Esophagus squamous epithelium (tissue), 5 donors: ENCODE measurements around the gene PNCK. TPM values are rescaled to one million over a fixed set of nuclear protein-coding genes. Genes with fewer than 3 reads are reported as not detected.

ENCODE experiments used
- DNase-seq: peaks from one replicate; lab custom pipeline; 2025; lab: John Stamatoyannopoulos, UW
- H3K27ac ChIP-seq, 4 donors: fragments of 200-600 bp; sonication (generic); one replicate each; pipeline ENCODE4 v1.5.1; 2016 to 2019; ENCODE audit warnings: mild to moderate bottlenecking in 1 of 4
- H3K27me3 ChIP-seq, 4 donors: fragments of 200-600 bp; sonication (generic); 1 replicate in 3 of 4; 2 replicates in 1 of 4; pipeline versions ENCODE4 v1.5.1 to v1.6.0; 2017 to 2021; ENCODE audit warnings: antibody characterized with exemption in 1 of 4
- H3K36me3 ChIP-seq, 3 donors: fragments of 200-600 bp; sonication (generic); one replicate each; pipeline ENCODE4 v1.5.1; 2016 to 2019
- H3K4me1 ChIP-seq, 3 donors: fragments of 200-600 bp; sonication (generic); one replicate each; pipeline ENCODE4 v1.5.1; 2017 to 2019
- H3K4me3 ChIP-seq, 4 donors: fragments of 200-600 bp; sonication (generic); 1 replicate in 3 of 4; 2 replicates in 1 of 4; pipeline ENCODE4 v1.5.1; 2016 to 2019; ENCODE audit warnings: mild to moderate bottlenecking in 2 of 4, moderate library complexity in 1 of 4
- H3K9me3 ChIP-seq, 3 donors: fragments of 200-600 bp; sonication (generic); one replicate each; pipeline ENCODE4 v1.5.1; 2016 to 2019
- POLR2A ChIP-seq, 4 donors: fragments of 450-650 bp; IDR thresholded peaks; one replicate each; pipeline ENCODE4 v1.6.1; 2017; ENCODE audit warnings: antibody characterized with exemption in 4 of 4, mild to moderate bottlenecking in 4 of 4, moderate library complexity in 3 of 4
- WGBS, 2 donors: methylation state at CpG; one replicate each; pipeline ENCODE4 v1.1.5; 2018; 5-methylcytosine and 5-hydroxymethylcytosine counted together
- intact Hi-C: fragments of 100-400 bp; cut with DNase I; formaldehyde crosslinking; loops from one replicate; pipeline ENCODE4 v1.15.0; 2022
- total RNA-seq, 4 donors: library from RNA; depleted of rRNA; stranded (reverse); fragments of >200 nt; gene quantifications; one replicate each; pipeline ENCODE4 v1.1.0, GENCODE V29; 2016
- TF ChIP-seq, protein P1 (sequence below), 6 experiments: fragments of 450-650 bp in 4 of 6; fragments of 200-600 bp in 2 of 6; sonication (generic) in 2 of 6; IDR thresholded peaks; one replicate each; pipeline ENCODE4 v1.5.1; 2016 to 2019; ENCODE audit warnings: antibody characterized with exemption in 6 of 6, mild to moderate bottlenecking in 4 of 6, moderate library complexity in 4 of 6
- donor health status: DM: yes; HTN: yes; CAD: no.

PNCK gene
- total RNA-seq, 4 donors from 2014 or later: 0.82 to 5.7 (median 1.5) TPM; not detected in 1

DNA sequence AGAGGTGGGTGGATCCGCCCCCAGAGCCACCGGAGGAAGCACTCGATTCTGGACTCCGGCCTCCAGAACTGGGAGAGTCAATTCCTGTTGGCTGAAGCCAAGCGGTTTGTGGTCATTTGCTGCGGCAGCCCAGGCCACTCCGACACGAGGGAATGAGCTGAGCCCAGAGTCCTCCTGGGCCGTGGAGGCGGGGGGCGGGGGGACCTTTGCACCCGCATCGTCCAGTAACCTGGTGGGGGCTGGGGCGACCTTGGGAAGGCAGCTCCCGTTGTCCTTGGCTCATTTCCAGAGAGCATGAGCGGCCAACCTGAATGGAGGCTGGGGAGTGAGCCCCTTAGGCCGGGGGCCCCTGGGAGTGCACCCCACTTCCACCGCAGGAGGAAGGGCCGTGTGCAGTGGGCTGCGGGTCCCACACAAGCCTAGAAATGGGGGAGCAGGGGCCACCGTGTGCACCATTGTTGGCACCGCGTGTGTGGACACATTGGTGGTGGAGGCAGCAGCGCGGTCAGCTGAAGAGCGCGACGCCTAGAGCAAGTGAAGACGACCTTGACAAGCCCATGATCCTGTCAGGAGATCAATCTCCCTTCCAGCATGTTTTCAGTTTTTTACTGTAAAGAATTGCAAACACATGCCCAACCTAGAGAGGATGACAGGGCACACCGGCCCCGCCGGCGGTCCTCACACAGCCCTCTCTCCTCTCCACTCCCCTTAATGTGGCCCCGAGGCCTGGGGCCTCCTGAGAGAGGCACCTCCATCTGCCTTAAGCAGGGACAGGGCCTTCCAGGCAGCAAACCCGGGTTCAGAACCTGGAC is 46.5 kb downstream of the PNCK start:
- no peaks in the 10 kb centered on the region for H3K4me1 ChIP-seq
- no peak overlapping the region for H3K27ac ChIP-seq
- intact Hi-C loops: no loop called here
- H3K27me3 ChIP-seq: peaks cover 0 to 15% (median 0%) of the 10 kb centered on the region in 4 donors
- no peak for TF ChIP-seq POLR2A (IDR thresholded peaks at IDR 0.05)
- TF ChIP-seq, protein P1, sequence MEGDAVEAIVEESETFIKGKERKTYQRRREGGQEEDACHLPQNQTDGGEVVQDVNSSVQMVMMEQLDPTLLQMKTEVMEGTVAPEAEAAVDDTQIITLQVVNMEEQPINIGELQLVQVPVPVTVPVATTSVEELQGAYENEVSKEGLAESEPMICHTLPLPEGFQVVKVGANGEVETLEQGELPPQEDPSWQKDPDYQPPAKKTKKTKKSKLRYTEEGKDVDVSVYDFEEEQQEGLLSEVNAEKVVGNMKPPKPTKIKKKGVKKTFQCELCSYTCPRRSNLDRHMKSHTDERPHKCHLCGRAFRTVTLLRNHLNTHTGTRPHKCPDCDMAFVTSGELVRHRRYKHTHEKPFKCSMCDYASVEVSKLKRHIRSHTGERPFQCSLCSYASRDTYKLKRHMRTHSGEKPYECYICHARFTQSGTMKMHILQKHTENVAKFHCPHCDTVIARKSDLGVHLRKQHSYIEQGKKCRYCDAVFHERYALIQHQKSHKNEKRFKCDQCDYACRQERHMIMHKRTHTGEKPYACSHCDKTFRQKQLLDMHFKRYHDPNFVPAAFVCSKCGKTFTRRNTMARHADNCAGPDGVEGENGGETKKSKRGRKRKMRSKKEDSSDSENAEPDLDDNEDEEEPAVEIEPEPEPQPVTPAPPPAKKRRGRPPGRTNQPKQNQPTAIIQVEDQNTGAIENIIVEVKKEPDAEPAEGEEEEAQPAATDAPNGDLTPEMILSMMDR (IDR thresholded peaks at IDR 0.05): no peak
- no peak for DNase-seq
- no peaks in the 10 kb centered on the region for H3K36me3 ChIP-seq
- H3K9me3 ChIP-seq: no peaks in the 10 kb centered on the region
- no peak overlapping the region for H3K4me3 ChIP-seq
- WGBS, 2 donors: 68 to 80% methylated on average over 7 to 9 of the region's 35 CpGs

DNA sequence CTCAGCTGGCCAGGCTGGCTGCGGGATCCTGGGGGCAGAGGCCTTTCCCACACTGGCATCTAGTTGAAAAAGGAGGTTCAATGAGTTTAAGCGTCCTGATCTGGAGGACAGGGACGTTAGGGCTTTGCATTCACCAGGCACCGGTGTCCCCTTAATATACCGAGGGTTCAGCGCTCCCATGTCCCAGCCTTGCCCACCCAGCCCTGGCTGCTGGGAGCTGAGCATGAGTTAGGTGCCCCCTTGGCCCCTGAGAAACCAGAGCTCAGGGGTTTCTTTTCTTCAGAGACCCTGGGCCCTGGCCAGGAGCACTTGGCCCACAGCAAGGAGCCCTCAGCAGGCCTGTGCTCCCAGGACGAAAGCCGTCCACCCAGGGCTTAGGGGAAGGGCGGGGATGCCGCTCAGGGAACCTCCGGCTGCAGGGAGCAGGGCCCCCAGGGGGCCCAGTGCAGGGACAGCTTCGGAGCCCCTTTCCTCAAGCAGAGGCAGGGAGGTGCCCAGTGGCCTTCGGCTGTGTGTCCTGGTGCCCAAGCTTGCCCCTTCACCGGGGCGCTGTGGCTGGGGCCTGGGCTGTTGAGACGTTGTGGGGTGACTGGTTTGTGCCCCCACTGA is 47.5 kb downstream of the PNCK start:
- intact Hi-C loops: no loop called here
- Histone ChIP-seq H3K27me3 (peaks cover 0 to 15% (median 0%) of the 10 kb centered on the region in 4 donors), H3K4me1 (no peaks in the 10 kb centered on the region), H3K4me3 (no peak overlapping the region), H3K27ac (no peak overlapping the region), H3K9me3 (no peaks in the 10 kb centered on the region), H3K36me3 (no peaks in the 10 kb centered on the region)
- TF ChIP-seq, protein P1 (IDR thresholded peaks at IDR 0.05): no peak
- TF ChIP-seq POLR2A (IDR thresholded peaks at IDR 0.05): no peak
- WGBS, 2 donors: no CpG with 5 or more reads among the region's 16 CpGs
- no peak for DNase-seq

DNA sequence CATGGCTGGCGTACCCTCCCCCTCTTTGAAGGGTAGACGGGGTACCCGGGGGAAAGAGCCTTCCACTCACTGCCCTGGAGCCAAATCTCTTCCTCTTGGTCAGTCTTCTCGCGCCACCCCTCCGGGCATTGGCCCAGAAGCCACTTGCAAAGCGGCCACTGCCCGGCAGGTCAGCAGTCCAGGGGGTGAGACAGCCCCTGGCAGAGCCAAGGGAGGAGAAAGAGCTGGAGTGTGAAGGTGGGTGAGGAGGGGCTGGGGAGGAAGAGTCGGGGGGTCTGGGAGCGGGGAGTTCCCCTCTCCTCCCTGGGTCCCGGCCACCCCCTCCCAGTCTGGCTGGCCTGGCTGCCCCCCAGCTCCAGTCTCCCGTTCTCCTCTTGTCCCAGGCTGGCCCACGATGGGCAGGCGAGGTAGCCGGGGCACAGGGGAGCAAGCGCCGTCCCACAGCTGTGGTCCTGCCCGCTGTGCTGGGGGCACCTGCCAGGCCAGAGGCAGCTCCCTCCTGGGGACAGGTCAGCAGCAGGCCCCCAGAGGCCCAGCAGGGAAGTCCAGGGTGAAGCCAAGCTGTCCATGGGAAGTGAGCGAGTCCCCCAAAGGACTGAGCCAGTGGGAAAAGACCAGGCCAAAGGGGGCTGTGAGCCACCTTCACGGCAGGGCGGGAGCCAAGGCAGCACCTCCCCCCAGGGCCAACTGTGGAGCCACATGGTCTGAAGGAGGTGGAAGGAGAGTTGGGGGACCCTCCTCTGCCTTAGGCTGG is 48.2 kb downstream of the PNCK start:
- Histone ChIP-seq H3K36me3 (no peaks in the 10 kb centered on the region), H3K9me3 (no peaks in the 10 kb centered on the region), H3K27ac (no peak overlapping the region), H3K4me3 (no peak overlapping the region), H3K27me3 (peaks cover 0 to 15% (median 0%) of the 10 kb centered on the region in 4 donors), H3K4me1 (no peaks in the 10 kb centered on the region)
- intact Hi-C loops: no loop called here
- TF ChIP-seq POLR2A (IDR thresholded peaks at IDR 0.05): no peak
- TF ChIP-seq, protein P1 (IDR thresholded peaks at IDR 0.05): no peak
- 97% methylated on average over 6 of the region's 21 CpGs; no CpG with 5 or more reads in 1 of the 2 donors for WGBS, 2 donors
- no peak for DNase-seq

DNA sequence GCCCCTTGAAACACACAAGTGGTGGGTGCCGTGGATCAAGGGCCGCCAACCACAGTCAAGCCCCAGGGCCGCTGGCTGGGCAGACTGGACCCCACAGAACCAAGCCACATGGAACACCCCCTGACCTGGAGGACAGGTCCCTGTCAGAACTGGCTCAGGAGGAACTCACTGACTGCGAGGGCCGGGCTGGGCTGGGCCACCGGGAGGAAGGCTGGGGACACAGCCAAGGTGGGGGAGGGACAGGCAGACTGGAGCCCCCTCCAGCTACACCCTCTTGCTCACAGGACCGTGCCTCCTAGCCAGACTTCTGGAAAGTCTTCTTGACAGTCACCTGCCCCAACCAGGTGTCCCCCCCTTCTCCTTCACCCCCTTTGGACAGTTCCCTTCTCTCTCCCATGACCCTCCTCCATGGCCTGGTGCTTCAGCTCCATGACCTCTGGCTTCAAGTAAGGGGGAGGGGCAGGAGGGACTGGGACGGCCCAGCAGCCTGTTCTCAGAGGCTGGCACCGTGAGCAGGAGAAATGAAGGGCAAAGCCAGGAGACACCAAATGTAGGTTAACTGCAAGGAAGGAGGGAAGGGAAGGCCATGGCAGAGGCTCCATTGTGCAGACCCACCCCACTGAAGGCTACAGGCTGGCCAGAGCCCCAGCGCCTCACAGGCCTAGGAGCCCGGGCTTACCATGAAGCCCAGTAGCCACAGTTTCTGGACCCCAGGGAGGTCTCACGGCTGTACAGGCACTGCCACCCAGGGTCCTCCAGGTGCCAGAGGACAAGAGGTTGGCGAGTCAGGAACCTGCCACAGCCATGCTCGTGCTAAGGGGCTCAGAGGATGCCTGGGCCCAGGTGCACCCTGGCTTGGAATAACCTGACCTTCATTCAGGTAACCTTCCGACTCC is 49.2 kb downstream of the PNCK start:
- Histone ChIP-seq H3K27me3 (peaks cover 0 to 15% (median 0%) of the 10 kb centered on the region in 4 donors), H3K36me3 (no peaks in the 10 kb centered on the region), H3K27ac (no peak overlapping the region), H3K4me1 (no peaks in the 10 kb centered on the region), H3K4me3 (no peak overlapping the region), H3K9me3 (no peaks in the 10 kb centered on the region)
- intact Hi-C loops: no loop called here
- 59 to 100% methylated on average over 1 to 5 of the region's 15 CpGs for WGBS, 2 donors
- DNase-seq: no peak
- TF ChIP-seq POLR2A (IDR thresholded peaks at IDR 0.05): no peak
- TF ChIP-seq, protein P1 (IDR thresholded peaks at IDR 0.05): no peak
